DMS 273 treated with DMSO at 0.1 percent for 48 hours (cell line): Measurements from ENCODE around the gene NOS1.
"Not testable (repeated sequence)": the region's sequence is repeated elsewhere in the genome, so short reads cannot be mapped to it uniquely, and the experiment has no call there.

Experiments
- DNase-seq: peaks from one replicate; lab custom pipeline; 2025; lab: John Stamatoyannopoulos, UW

The NOS1 gene

GRCh38 chr12:117255386-117255785 lies 106.0 kb downstream of the NOS1 start:
- no peak for DNase-seq

DNA sequence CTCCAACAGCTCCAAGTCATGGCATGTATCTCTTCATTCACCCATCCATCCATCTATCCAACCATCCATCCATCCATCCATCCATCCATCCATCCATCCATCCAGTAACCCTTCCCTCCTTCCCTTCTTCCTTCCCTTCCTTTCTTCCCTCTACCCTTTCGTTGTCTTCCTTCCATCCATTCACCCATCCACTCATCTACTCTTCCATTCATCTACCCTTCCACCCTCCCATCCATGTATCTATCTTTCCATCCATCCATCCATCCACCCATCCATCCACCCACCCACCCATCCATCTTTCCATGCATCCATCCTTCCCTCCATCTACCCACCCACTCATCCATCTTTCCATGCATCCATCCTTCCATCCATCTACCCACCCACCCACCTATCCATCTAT lies 117.9 kb downstream of the NOS1 start:
- DNase-seq = no peak

DNA sequence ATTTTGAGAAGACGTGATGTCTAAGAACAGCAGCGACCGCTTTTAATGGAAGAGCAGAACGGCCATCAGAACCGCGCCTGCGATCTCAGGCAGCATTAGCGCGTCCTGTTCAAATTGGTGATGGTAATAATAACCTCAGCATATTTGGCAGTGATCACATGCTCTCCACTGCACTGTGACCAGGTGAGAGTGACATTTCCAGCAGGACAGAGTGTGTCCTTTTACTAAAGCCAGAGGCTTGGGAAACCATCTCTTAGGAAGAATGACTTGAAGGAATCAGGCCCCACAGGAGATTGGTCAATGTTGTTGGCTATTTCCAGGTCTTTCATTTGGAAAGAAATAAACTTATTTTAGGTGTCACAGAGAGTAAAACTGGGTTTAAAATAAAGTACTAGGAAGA lies 119.7 kb downstream of the NOS1 start:
- DNase-seq = no peak

DNA sequence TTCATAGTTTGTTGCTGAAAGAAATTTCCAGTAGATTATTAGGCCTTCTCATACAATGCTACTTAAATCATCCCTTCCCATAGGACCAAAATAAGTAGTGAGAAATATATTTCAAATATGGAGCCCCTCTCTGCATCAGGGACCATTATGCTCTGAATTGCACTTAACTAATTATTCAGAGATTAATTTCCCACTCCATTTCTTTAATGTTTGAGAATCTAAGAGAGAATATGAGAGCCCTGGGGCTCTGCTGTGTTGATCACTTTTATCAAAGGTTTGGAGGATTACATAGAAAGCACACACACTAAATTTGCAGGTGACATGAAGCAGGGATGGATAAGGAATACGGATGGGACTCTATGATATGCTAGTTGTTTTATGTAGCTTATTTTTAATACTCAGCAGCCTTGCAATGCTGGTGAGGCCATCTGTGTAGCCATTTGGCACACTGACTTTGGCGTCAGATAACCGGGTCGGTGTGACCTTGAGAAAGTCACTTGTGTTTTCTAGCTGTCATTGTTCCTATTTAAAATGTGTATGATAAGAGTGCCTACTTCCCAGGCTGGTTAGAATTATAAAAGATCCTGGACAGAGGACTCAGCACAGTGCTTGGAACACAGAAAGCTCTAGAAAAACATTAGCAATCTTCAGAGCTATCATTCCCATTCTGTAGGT lies 121.2 kb downstream of the NOS1 start:
- DNase-seq = no peak

DNA sequence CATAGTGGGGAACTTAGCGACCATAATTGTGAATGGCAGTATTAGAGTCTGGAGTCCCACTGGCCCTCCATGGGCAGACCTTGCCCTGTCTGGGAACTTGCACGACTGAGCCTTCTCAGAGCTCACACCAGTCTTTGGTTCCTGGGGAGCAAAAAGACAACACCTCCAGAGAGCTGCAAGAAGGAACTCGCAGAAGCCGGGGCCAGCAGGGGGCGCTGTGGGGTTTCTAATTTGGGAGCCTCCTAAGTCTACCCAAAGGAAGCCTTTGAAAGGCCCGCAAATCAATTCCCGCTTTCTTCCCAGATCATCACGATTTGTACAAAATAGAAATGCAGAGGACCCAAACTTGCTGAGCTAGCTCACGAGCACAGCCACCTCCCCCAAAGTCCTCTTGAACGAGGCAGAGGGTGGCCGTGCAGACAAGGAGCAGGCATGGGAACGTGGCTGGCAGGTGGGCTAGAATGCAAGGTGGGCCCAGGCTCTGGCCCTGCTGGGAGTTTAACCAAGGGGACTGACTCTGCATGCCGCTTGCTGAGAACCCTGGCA lies 124.9 kb downstream of the NOS1 start:
- DNase-seq = peak; percentile 28

- no peak for DNase-seq
Measured at GRCh38 chr12:117235261-117235660, 126.2 kb downstream of the NOS1 start.

- DNase-seq = no peak
Measured at GRCh38 chr12:117234441-117234840, 127.0 kb downstream of the NOS1 start.

DNA sequence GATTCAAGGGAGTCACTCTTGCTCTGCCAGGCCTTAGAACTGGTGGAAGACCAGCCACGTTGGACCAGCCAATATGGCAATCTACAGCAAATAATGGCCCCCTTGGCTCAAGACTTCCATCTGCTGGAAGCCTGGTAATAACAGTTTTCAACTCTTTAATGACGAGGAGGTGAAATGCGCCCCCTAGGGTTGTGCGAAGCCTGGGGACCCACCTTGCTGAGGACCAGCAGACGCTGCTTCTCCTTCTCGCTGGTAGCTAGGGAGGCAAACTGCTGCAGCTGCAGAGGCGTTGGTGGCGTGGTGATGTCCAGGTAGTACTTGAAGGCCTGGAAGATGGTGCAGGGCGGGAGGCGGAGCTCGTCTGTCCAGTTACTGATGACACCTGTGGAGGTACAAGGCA lies 129.7 kb downstream of the NOS1 start:
- no peak for DNase-seq

DNA sequence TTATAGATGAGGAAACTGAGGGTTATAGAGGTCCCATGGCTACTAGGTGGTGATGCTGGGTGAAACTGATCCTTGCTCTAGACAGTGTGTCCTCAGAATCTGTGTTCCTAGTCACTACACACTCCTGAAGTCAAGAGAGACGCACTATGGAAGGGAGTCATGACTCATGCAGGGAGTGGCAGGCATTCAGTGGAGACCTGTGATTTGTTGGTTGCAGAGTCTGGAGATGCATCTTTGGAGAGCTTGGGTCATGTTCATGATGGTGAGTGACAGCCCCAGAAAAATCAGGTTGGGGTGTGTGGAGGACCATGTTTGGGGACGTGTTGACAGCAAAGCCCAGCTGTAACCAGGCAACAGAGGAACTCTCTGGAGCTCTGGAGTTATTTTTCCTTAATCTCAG lies 133.2 kb downstream of the NOS1 start:
- DNase-seq = no peak

DNA sequence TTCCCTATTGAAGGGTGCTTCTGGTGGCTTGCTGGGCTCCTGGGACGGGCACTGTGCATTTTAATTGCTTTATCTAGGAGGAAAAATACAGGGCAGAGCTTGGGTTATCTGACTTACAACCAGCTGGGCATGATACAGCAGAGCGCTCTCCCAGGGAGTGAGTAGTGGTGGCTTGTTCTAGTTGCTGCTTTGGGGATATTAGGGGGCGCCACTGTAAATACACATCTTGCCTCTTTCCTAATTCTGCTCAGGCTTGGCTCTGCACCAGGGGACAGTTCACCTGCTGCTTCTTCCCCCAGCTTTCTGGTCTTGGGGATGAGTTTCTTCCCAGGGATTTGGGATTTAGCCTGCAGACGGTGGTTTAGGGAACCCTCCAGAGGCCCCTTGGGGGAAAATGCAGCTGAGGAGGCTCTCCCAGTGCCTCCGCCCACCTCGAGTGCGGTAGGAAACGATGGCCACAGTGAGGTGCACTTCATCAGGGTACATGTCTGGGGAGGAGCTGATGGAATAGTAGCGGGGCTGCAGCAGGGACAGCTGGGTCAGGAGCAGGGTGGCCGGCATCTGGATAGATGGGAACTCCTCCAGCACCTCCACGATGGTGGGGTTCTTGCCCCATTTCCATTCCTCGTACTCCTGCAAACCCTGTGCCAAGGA lies 134.3 kb downstream of the NOS1 start:
- no peak for DNase-seq

DNA sequence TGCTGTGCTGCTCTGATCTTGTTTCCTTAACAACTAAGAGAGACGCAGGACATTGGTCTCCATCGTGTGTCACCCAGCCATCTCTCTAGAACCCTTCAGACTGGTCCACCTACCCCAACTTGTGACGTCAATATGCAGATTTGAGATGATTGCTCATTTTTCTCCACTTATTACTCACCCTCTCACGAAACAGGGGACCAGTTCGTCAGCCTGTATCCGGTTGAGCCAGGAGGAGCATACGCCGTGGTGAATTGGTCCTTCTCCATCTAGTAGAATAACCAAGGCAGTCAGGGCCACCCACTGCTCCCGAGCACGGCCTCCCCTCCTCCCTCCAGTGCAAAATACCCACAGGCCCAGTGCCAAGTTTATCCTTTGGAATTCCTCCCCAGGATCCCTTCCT lies 134.9 kb downstream of the NOS1 start:
- DNase-seq = no peak

DNA sequence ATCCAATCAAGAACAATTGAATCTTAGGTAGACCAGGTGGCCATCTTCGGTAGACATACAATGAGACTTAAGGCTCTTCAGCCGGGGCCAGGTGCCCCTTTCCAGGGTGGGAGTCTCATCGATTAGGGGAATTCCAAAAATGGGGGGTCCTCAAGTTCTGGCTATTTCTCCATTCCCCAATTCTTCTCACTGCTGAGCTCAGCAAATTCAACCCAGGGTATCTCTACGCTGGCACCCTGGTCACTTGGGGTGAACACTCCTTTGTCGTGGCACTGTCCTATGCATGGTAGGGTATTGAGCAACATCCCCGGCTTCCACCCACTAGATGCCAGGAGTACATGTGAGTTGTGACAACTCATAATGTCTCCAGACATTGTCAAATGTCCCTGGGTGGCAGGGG lies 136.2 kb downstream of the NOS1 start:
- DNase-seq = no peak

- not testable (repeated sequence) for DNase-seq
Measured at GRCh38 chr12:117220947-117221346, 140.5 kb downstream of the NOS1 start.

DNA sequence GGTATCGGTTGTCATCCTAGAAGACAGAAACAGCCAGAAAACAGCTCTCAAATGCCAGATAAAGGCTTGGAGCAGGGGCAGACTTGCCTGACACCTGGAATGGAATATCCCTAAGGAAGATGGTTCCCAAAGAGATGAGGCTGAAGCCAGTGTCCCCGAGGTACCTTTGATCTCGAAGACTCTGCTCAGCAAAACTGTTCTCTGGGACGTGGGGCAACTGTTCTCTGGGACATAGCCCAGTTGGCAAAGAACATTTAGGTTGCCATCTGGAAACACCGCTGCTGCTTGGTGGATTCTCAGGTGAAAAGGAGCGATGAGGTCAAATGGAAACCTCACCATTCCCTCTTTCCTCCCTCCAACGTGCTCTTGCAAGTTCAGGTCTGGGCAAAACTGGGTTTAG lies 143.3 kb downstream of the NOS1 start:
- DNase-seq = no peak

DNA sequence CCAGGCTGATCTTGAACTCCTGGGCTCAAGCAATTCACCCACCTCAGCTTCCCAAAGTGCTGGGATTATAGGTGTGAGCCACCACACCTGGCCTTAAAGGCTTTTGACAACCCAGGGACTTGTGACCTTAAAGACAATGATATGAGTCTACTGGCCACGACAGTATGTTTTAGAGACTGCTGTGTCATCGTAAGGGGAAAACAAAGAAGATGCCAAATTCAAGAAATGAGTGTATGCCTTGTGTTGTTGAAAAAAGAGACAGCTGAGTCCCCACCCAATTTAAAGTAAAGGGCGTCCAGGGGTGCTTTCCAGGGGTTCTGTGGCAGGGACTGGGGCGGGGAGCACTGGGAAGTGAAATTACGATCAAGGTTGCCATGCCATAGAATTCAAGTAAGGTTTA lies 144.7 kb downstream of the NOS1 start:
- DNase-seq = no peak

- no peak for DNase-seq
Measured at GRCh38 chr12:117214797-117215196, 146.6 kb downstream of the NOS1 start.

GRCh38 chr12:117213295-117213808 lies 148.1 kb downstream of the NOS1 start:
- no peak for DNase-seq

DNA sequence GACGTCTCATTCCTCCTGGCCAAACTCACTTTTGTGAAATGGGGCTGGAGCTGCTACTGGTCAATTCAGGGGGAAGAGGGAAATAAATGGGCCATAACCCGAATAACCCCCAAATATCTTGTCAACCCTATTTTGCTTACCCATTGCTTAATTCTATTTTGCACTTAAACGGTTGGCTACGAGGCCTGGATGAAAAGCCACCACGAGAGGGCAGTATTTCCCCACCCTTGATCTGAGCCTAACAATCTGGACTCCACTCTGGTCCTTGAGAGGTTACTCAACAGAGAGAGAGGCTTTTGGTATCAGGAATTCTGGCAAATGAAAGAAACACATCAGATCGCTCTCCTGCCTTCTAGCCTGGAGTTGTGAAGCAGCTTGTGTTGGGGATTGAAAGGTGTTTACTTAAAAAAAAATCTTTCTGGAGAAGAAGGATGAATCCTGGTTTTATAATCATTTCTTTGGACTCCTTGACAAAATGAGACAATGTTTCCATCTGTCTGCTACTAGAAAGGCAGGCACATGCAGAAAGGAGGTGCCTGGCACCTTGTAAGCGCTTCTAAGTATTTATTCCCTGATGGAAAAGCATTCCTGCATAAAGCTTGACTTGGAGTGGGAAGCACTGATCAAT lies 148.7 kb downstream of the NOS1 start:
- peak; percentile 28 for DNase-seq

- no peak for DNase-seq
Measured at GRCh38 chr12:117210266-117210918, 151.0 kb downstream of the NOS1 start.

DNA sequence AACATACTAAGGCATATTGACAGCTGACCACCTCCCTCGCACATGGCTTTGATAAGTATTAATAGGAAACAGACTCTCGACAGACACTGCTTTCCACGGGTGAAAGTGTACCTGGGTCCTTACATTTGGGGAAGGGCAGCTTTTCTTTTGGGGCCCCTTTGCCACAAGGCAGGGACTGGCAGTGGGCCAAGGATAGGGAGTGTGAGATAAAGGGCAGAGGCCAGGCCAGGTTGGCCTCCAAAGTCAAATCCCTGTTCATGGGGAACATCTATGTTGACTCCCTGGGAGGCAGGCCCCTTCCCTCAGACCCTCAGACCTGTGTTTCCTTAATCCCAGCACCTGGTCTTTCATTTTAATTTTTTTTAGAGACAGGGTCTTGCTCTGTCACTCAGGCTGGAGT lies 151.8 kb downstream of the NOS1 start:
- DNase-seq = no peak

- DNase-seq = no peak
Measured at GRCh38 chr12:117208811-117209455, 152.5 kb downstream of the NOS1 start.

GRCh38 chr12:117208206-117208605 lies 153.2 kb downstream of the NOS1 start:
- DNase-seq = no peak
